GM13976 (cell line): ENCODE measurements around the gene CRACR2A.

Experiments used
- DNase-seq: peaks from one replicate; pipeline ENCODE4 v3.0.0; 2012; ENCODE audit warnings: low spot score
- in situ Hi-C: fragments of 300-500 bp; cut with MboI; formaldehyde crosslinking; loops from one replicate; pipeline ENCODE4 v1.12.0; 2022; ENCODE audit warnings: low sequenced_read_pairs, mixed read lengths, inconsistent platforms; ENCODE audit not compliant: unreplicated experiment
- TF ChIP-seq, protein P1 (sequence below): IDR thresholded peaks from 2 replicates; pipeline ENCODE4 v1.5.1; 2012; ENCODE audit warnings: borderline replicate concordance, mild to moderate bottlenecking; ENCODE audit not compliant: insufficient read depth; ENCODE audit errors: extremely low read depth, missing control alignments, control extremely low read depth

Gene CRACR2A

DNA sequence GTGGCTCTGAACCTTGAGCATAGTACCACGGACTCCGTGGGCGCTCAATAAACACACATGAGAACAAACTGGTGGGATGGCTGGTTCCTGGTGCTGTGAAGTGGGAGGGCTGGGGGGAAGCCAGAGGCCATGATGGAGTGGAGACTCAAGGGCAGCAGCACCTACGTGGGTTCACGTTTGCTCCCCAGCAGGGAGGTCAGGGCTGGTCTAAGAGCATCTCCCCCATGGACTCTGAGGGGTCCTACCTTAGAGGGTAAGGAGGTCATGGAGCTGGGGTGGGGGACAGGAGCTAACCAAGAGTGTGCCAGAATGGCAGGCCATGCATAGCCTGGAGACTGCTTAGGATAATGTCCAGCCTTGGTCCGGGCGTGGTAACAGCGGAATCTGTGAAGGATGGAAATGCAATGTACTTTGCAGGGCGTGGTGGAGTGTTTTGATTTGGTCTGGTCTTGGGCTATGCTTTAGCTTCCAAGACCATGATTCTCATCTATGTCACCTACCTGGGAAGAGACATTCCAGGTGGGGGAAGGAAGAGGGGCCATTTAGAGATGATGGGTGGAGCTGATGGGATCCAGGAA lies 158.9 kb downstream of the CRACR2A start:
- TF ChIP-seq, protein P1, sequence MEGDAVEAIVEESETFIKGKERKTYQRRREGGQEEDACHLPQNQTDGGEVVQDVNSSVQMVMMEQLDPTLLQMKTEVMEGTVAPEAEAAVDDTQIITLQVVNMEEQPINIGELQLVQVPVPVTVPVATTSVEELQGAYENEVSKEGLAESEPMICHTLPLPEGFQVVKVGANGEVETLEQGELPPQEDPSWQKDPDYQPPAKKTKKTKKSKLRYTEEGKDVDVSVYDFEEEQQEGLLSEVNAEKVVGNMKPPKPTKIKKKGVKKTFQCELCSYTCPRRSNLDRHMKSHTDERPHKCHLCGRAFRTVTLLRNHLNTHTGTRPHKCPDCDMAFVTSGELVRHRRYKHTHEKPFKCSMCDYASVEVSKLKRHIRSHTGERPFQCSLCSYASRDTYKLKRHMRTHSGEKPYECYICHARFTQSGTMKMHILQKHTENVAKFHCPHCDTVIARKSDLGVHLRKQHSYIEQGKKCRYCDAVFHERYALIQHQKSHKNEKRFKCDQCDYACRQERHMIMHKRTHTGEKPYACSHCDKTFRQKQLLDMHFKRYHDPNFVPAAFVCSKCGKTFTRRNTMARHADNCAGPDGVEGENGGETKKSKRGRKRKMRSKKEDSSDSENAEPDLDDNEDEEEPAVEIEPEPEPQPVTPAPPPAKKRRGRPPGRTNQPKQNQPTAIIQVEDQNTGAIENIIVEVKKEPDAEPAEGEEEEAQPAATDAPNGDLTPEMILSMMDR: no peak

DNA sequence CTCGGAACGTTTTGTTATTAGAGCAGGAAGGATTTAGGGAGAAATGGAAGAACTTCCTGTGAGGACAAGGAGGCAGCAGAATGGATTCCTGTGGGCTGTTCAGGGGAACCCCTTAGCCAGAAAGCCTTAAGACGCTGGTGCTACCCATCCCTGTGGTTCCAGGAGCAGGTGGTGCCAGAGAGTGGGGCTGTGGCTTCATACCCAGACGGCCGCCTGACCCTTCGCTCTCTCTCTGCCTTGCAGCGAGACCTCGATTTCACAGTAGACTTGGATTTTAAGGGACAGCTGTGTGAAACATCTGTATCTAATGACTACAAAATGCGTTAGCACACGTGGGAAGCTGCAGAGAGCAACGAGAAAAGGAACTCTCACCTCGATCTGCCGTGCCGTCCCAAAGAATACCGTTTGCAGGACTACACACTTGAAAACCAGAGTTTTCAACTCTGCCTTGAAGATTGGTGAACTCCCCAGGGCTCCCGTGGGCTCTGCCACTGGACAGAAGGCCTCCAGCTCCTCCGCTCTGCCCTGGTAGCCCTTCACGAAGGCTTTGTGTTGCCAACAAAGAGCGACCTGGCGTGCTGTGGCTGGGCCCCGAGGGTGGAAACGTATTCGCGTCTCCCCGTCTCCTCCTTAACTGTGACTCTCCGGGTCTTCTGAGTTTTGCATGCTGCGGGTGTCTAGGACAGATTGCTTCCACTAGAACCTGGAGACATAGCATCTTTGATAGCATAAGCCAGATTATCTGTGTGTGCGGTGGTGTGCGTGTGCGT lies 159.9 kb downstream of the CRACR2A start:
- TF ChIP-seq, protein P1: no peak
- DNase-seq: no peak
- in situ Hi-C loops: no loop called here

More for the DNA sequence above, 158.9 kb downstream of the CRACR2A start:
- in situ Hi-C loops: no loop called here
- no peak for DNase-seq

DNA sequence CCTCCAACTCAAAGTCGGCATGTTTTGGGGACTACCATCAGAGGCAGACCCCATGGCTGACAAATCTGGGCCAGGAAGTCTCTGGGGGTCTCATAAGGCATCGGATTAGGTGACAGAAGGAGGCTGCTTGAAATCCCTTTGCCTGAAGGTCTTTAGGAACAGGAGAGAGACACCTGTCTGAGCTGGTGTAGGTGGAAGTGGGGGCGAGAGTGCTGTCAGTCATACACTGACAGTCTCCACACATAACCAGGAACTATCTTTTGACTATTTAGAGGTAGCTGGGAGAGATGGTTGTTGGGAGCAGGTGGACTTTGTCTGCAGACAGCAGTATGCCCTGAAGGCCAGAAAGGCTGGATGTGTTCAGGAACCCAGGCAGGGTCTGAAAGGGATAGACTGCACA lies 163.2 kb downstream of the CRACR2A start:
- no peak for DNase-seq
- TF ChIP-seq, protein P1: no peak
- in situ Hi-C loops: no loop called here

DNA sequence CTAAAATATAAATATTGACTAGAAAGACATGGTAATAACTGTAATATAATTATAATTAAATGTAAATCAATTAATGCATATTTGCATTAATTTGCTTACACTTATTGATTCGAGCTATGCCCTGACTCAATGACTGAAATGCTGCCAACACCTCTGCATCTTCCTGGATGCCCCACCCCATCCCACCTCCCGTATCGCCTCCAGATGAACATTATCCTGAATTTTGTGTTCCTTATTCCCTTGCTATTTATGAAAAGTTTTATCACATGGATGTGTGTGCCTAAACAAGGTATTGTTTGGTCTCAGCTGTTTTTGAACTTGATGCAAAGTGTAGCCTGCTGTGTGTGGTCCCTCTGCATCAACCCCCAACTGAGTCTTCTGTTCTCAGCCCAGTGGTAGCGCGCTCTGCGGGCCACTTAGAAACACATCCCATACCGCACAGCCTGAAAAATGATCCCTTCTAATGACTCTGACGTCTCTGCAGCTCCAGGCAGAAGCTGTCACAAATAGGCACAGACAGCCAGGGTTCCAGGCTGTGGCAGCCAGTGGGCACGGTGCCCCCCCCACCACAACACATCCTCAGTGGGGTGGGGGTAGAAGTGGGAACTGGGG lies 165.4 kb downstream of the CRACR2A start:
- in situ Hi-C loops: no loop called here
- no peak for DNase-seq
- TF ChIP-seq, protein P1: no peak

DNA sequence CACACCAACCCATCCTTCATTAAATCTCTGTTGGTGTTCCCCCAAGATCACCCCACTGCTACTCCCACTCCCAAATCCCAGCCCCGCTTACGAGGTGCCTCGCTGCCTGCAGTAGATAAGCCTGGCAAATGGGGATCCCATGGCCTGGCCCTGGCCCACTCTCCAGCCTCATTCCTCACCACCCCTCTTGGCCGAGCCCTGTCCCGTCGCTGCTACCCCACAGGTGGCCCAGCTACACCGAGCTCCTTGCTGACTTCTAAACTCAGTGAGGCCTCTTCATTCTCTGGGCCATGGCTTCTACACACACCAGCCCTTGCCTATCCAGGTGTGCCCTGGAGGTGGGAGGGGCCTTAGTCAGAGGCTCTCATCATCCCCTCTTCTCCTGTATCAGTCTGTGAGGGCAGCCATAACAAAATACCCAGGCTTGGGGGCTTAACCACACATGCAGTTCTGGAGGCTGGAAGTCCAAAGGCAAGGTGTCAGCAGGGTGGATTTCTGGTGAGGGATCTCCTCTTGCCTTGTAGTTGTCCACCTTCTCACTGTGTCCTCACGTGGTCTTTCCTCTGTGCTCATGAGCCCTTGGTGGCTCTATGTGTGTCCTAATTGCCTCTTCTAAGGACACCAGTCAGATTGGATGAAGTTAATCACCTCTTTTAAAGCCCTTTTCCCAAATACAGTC lies 169.1 kb downstream of the CRACR2A start:
- DNase-seq: no peak
- in situ Hi-C loops: no loop called here
- TF ChIP-seq, protein P1: no peak

DNA sequence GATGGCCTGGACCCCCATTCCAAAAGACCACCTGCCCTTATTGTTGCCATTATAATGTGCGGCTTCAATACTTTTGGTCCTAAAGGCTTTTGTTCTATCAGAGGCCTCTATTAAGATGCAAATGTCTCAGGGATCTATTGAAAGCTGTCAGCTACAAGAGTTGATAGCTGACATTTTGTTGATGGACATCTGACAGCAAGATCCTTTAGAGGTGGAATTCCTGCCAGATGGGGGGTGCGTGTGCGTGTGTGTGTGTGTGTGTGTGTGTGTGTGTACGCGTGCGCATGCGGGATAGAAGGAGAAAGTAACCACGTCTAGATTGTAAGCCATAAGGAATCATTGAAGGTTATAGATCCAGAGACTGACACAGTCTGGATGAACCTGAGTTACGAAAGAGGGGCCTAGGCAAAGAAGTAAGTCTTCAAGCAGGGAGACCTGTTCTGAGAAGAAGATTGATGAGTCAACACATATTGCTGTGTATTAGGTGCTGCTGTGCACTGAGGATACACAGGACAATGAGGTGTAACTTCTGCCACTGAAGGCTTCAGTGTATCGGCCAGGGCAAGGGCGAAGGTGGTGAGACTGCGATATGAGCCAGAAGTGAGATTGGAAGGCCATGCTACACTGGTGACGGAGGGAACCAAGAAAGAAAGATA lies 172.7 kb downstream of the CRACR2A start:
- TF ChIP-seq, protein P1: no peak
- no peak for DNase-seq
- in situ Hi-C loops: no loop called here
